ENCODE data around the gene TSPAN9. TPM values are rescaled to one million over a fixed set of nuclear protein-coding genes. Genes with fewer than 3 reads are reported as not detected.

Gene TSPAN9
- total RNA-seq, 1 donor from 2014 or later: 238 TPM

DNA sequence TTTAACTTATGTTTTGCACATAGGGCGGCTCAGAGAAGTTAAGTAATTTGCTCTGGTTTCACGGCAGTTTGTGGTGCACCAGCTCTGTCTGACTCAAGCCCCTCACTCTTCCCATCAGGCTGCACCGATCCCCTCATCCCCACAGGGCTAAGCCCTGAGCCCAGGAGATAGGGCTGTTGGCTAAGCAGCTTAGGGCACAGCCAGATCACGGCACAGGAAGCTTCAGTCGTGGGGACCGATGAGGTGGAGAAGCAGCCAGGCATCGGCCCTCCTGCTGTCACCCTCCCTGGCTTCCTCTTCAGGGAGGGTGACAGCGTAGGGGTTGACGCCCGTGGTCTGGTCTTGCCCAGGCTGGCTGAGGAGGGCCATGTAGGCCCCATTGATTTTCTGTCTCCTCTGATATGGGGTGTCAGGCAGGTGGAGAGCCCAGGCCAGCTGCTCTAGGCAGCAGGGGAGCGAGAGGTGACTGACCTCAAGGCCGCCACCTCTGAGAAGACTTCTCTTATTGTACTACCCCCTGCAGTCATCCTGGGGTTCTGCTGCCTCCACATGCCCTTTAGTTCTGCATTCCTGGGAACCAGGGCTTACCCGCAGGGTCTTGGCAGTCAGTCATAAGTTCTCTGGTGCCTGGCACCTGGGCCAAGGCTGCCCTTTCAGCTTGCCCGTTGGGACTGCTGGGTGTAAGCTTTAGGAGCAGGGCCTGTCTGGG is 166.4 kb downstream of the TSPAN9 start:
- peak; percentile 46 for DNase-seq (ENCODE audit: low read depth)

DNA sequence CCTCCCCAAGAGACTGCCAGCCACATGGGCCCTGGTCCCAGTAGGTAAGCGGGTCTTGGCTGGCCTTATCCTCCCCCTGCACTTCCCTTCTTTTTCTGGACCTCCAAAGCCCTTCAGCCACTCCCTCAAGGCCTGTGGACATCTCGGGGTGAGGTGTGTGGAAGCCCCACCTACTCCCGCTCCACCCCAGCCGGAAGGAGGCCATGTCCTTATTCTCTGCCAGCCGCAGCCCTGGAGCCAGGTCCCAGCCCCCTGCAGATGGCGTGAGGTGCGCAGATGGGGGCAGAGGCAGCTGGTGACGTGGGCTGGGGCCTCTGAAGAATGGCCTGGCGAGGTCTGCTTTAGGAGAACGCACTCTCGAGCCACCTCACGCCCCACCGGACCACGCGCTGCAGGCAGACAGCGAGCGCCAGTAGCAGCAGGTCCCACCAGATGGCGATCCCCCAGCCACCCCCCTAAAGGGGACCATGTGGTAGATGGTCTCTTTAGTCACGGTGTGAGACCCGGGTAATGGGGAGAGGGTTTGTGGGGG is 167.1 kb downstream of the TSPAN9 start:
- no peak for DNase-seq (ENCODE audit: low read depth)

DNA sequence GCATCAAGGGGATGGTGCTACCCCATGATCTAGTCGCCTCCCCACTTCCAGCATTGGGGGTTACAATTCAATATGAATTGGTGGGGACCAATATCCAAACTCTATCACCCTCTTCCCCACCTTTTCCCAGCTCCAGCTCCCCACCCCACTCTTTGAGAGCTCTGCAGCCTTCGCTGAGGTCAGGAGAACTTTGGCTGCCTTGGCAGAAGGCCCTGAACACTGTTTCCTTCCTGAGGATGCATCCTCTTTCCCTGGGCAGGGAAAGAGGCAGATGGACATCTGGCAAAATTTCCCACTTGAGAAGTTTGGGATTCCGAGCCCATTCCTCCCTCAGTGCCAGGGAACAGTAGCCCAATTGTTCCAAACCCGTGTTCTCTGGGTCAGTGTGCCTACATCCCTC is 169.1 kb downstream of the TSPAN9 start:
- DNase-seq (ENCODE audit: low read depth): peak; percentile 55

DNA sequence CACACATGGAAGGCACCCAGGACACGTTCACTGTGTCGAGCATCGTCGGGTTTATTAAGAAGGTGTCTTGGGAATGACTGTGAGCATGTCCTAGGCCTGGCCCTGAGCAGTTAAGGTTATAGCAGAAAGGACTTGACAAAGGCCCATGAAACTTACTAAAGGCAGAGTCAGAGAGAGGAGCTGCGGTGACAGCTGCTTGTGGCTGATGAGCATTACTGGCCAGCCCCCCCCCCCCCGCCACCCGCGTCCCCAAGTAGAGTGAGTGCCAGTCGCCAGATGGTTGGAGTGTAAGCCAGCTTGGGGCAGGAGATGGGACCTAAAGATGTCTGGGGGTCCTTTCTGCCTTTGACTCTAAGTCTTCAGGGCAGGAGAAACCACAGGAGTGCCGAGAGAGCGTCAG is 169.9 kb downstream of the TSPAN9 start:
- DNase-seq (ENCODE audit: low read depth): peak; percentile 82

DNA sequence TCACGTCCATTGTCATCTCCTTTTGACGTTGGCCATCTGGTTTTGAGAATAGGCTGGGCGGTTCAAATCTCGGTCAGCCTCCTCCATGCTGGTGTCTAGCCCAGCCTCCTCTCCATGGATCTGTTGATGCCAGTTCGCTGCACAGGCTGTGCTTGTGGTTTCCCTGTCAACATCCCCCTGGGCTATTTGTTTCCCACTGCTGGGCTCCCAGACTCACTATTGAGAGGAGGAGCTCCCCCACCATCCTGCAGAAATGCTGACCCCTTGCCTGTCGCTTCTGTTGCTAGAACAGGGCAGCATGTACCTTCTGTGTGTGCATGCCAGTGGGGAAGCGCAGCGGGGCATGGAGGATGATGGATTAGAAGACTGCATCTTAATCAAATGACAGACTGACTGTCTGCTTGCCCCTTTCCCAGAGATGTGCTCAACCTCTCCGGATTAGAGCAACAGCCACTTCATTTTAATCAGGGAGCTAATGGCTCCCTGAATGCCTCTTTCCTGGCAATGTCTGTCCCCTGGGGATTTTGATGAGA is 170.5 kb downstream of the TSPAN9 start:
- no peak for DNase-seq (ENCODE audit: low read depth)

DNA sequence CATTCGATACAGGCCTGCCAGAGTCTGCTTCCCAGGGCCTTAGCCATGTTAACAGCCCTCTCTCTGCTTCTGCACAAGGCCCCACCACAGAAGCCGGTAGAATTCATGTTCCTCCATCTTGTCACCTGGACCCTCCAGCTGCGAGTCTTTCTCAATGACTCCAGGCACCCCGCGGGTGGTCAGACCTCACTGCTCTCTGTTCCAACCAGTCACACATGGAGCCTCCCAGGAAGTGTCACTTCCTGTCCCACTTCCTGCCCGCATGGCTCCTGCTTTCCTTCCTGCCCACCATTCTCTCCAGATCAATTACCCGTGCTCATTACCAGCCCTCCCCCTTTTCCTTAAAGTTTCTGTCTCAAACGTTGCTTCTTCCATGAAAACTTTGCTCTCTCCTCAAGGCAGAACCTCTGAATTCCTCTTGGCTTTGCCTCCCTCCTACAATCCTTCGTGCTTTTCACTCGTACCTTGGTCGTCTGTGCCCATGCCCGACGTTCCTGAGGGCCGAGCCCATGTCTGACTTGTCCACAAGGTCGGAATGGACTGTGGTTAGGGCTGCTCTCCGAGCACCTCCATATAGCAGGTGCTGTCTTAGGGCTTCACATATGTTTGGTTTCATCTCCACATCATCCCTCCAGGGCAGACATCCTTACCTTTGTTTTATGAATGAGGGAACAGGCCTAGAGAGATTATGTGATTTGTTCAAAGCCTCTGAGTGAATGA is 172.1 kb downstream of the TSPAN9 start:
- DNase-seq (ENCODE audit: low read depth): no peak

DNA sequence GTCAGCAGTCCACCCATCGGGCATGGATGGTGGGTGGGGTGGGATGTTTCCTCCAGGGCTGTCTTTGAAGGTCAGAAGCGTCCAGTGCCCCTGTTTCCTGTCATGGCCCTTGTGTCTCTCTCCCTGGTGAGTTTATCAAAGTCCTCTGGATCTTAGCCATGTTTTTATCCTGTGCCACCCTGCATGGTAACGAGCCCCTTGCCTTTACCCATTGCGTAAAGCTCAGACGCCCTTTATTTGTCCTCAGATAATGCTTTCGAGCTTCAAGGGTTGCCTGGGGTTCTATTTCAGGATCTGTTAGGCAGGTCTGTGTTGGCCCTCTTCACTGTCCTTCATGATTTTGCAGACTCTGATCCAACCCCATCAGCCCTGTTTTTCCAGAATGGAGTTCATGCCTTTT is 172.9 kb downstream of the TSPAN9 start:
- DNase-seq (ENCODE audit: low read depth): no peak

DNA sequence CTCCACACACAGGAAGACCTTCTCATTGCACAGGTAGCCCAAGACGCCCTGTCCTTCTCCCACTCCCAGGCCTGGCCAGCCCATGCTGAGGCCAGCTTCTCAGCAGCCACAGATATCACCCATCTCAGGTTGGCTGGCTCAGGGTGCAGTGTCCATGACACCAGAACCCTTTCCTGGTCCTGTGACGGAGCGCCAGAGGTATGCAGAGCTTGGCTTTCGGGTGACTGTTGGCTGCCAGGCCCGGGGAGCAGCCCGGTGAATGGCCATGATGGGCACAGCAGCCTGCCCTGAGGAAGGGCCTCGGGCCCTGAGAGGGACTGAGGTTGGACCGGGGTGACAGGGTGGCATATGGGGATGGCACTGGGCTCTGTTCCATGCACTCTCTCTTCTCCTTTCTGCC is 173.4 kb downstream of the TSPAN9 start:
- no peak for DNase-seq (ENCODE audit: low read depth)

DNA sequence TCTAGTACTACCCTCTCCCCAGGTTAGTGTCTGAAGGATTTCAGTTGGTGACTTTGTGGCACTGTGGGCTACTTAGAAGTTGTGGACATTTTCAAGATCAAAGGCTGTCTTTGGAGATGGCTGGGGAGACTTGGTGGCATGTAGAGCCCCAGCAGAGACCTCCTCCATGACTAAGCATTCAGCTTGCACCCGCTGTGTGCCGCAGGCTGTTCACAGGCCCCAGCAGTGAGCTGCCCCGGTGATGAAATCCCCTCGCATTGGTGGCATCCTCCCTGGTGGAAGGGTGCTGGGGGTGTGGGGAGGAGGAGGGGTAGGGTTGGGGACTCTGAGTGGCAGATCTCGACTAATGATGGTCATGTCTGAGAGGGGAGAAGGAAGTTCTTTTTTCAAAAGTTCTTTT is 173.9 kb downstream of the TSPAN9 start:
- DNase-seq (ENCODE audit: low read depth): no peak

DNA sequence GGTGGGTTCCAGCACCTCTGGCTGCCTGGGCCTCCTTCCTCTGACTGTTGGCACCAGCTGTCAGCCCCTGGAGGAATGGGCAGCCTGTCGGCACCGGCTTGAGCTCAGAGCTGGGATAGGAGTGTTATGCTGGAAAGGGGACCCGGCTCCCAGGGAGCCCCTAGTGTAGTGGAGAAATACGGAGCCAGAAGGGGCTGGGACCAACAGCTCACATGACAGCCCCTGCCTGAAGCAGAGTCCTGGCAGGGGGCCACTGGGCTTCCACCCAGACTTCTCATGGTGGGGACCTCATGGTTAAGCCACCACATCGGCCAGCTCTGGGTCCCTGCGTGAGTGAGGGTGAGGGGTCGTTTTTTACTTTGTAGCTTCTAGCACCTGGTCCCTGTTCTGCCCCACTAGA is 174.5 kb downstream of the TSPAN9 start:
- no peak for DNase-seq (ENCODE audit: low read depth)

DNA sequence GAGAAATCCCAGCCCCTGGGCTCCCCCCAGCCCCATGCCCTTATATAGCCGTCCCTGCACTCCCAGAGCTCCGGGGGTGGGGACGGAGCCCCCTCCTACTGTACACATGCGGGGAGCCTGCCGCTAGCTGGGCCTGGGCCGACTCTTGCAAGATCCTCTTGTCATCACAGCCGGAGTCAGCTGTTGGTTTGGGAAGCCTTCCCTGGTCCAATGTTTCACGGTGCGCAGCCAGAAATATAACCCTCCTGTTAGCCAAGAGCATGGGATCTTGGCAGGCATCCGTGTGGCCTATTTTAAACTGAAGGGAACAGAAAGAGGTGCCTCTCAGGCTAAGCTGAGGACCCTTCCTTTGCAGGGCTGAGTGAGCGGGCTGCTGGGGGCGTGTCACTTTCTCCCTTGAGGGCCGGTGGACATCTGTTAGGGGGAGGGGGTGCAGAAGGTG is 175.3 kb downstream of the TSPAN9 start:
- DNase-seq (ENCODE audit: low read depth): peak; percentile 91

DNA sequence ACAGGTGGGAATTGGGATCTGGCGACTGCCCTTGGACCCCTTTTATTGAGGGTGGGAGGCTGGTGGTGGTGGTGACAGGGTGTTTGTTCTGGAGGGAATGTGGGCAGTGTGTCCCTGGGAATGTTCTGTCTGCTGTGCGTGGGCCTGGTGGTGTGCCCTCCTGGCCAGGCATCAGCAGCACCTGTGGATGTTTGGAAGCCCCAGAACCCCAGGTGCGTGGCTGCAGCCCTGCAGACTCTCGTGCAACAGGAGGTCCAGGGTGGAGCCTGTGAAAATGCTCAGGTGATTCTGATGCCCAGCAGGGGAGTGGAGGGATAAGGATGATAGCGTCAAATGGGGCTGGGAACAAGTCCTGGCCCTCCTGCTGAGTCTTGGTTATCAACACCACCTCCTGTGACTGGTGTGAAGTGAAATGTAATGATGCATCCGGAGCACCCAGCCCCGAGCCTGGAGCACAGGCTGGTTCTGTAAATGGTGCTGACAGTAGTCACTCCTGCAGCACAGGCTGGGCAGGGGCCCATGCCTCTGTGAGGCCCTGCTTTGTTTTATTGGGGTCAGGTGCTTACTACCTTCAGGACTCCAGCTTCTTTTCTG is 176.6 kb downstream of the TSPAN9 start:
- no peak for DNase-seq (ENCODE audit: low read depth)

DNA sequence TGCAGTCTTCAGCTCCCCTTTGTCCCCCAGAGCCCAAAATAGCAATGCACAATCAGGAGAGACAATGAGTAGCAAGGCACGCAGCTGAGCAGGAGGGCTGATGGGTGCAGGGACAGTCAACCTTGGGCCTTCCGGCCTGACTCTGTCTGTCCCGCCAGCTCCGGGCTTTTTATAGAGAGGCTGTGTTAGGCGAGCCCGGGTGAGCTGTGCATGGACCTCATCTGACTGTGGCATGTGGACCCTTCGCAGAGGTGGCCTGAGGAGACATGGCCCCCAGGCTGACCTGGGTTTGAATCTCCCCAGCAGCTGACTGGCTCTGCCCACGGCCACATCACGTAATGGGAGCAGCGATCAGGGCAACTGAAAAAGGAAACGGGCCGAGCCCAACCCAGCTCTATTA is 177.9 kb downstream of the TSPAN9 start:
- peak; percentile 69 for DNase-seq (ENCODE audit: low read depth)

DNA sequence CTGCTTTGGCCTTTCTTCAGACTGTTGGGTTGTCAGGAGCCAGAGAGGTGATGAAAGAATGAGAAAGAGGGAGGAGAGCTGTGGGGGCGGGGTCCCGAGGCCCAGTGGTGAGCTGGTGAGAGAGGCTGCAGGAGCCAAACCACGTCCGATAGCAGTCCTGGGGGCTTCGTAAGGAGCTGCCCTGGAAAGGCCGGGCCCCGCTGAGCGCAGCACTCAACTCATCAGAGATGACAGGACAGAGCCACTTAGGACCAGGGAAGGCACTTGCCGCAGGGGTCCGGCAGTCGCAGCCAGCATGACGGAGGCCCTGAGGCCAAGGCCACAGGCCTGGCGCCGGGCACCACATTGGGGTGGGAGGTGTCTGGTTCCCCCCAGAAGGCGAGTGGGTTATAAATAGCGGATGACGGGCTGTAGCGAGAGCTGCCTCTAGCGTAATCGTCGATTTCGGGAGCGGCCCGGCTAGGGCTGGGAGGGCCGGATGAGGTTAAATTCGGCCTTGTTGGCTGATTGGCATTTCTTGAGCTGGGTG is 179.0 kb downstream of the TSPAN9 start:
- DNase-seq (ENCODE audit: low read depth): no peak

DNA sequence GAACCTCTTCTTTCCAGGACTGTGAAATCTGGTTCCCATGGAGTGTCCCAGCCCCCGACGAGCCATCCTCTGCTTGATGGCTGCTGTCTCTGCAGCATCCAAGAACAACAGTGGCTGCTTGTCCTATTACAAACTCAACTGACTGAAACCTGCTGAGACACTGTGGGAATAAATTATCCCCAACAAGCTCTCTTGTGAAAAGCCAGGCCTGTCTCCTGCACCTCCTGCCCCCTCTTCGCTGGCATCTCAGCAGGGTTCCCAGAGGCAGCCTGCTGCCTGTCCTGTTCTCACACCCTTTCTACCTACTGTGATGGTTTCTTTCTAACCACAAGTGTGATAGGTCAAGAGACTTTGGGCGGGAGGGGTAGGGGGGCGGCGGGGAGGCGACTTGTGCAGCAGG is 180.2 kb downstream of the TSPAN9 start:
- no peak for DNase-seq (ENCODE audit: low read depth)

DNA sequence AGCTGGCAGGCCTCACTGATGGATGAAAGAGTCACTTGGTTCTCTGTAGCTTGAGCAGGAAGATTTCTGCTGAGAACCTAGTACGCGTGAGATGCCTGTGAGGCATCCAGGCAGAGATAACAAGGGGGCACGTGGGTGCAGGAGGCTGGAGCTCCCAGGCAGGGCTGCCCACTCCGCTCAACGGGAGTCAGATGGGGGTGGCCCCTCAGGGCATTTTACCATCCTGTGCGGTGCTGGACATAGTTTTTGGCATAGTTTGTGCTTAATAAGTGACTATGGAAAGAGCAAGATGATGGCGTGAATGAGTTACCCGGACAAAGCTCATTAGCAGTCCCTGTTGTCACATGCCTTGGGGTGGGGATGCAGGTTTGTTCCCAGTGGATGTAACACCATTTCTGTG is 182.8 kb downstream of the TSPAN9 start:
- DNase-seq (ENCODE audit: low read depth): no peak

DNA sequence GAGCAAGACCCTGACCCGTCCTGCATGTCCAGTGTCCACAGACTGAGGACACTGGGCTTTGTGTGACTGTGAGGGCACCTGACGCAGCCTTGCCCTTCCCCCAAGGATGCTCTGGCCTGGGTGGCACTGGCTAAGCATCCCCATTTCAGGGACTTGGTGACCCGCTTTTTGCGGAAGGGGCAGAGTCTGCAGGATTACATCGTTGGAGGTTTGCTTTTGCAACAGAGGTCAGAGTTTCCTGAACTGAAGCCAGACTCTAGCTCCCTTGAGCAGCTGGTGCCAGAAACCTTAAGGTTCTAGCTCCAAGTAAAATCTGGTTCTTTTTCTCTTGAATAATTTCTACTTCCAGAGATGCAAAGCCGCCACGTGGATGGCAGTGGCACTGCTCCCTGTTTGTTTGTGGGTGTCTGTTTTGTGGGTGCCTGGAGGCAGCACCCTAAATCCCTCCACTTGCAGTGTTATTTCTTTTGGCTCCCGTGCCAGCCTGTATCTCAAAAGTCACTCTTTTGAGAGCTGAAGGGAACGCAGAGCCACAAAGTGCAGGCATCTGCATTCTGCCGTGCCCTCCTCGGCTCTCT is 184.7 kb downstream of the TSPAN9 start:
- DNase-seq (ENCODE audit: low read depth): no peak

DNA sequence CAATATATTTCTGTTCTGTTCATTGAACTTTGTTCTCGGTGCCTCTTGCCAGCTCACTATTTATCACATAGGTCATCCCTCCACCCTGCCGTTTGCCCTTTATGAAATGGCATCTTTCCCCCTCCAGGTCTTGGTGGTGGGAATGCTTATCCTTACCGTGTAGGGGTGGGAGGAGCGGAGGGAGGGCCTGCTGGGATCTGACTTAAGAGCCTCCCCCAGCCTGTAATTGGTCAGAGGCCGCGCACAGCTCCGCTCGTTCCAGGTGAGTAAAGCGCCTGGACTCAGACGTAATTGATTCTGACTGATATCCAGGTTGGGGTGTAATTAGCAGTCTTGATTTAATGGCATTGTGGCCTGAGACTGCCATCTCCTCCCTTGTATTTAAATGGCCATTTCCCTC is 185.3 kb downstream of the TSPAN9 start:
- DNase-seq (ENCODE audit: low read depth): no peak

DNA sequence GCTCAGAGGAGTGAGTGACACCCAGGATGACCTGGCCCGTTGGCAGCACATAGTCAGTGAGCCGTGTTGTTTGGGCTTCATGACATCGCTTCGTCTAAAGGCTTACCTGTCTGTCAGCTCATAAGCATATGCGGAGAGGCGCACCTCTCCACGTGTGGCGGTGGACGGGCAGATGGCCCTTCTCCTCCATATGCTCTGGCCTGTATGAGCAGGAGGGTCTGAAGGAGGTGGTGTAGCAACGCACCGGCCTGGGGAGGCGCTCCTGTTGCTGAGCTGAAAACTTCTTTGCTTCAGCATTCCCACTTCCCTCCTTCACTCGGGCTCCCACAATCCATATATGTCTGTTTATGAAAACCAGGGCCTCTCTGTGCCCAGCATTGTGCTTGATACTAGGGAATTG is 186.1 kb downstream of the TSPAN9 start:
- DNase-seq (ENCODE audit: low read depth): no peak

DNA sequence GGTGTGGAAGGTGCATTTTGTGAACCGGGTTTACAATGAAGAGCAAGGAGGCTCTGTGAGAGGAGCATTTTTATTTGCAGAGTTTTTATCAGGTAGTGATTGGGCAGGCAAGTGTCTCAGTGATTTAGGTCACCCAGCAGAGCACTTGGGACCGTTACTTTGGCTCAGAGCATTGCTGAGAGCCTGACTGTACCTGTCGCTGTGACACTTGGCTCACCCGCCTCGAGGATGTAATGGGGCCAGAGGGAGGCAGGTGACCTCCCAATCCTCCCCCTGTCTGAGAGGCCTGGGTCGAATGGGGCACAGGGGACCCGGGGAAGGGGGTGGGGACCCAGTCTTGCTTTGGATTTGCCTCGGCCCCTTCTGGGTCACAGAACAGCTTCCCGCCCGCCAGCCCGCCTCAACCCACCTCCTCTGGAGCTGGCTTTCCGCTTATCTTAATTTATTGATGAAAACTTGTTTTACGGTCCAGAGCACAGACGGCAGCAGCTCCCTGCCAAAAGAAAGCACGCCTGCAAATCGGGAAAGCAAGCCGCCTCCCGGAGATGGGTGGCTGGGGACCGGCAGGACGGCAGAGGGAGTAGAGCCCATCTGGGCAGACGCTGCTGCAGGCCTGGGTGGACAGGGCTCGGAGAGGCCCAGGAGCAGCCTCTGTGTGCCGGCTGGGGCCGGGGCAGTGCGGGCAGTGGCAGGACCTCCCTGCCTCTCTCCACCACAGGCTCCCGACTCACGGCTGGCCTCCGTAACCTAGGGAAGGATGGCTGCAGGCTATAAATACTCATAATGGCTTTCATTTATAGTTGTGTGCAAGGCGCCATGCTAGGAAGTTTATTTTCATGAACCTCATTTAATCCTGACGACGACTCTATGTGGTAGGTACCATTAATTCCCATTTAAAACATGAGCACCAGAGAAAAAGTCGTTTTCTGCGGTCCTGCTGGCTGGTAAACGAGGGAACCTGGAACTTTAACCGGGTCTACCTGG is 187.1 kb downstream of the TSPAN9 start:
- no peak for DNase-seq (ENCODE audit: low read depth)
